ENCODE data around the gene STAT5A. TPM values are rescaled to one million over a fixed set of nuclear protein-coding genes. Genes with fewer than 3 reads are reported as not detected.
"Not testable (repeated sequence)": the region's sequence is repeated elsewhere in the genome, so short reads cannot be mapped to it uniquely, and the experiment has no call there.

Gene STAT5A
- total RNA-seq, 1 donor from 2014 or later = 2.9 TPM

- no peak for DNase-seq (ENCODE audit: low read depth, low spot score)
- H3K27ac Mint-ChIP-seq (ENCODE audit: unreplicated experiment) = no peak overlapping the region
- peaks cover 6% of the 10 kb centered on the region for H3K36me3 Mint-ChIP-seq (ENCODE audit: low read depth)
- H3K9me3 Mint-ChIP-seq = no peaks in the 10 kb centered on the region
- peaks cover 25% of the 10 kb centered on the region for H3K4me1 Mint-ChIP-seq
- TF ChIP-seq CTCF (conservative IDR thresholded peaks at IDR 0.05) = no peak
- H3K27me3 Mint-ChIP-seq (ENCODE audit: low read depth) = no peaks in the 10 kb centered on the region
- H3K4me3 Mint-ChIP-seq = no peak overlapping the region
These were observed 59.3 kb downstream of the STAT5A start for GRCh38 chr17:42347606-42348005.

- no peak for TF ChIP-seq CTCF (conservative IDR thresholded peaks at IDR 0.05)
- Mint-ChIP-seq H3K9me3 (no peaks in the 10 kb centered on the region), H3K27me3 (ENCODE audit: low read depth) (no peaks in the 10 kb centered on the region), H3K36me3 (ENCODE audit: low read depth) (peaks cover 6% of the 10 kb centered on the region), H3K4me3 (no peak overlapping the region), H3K27ac (ENCODE audit: unreplicated experiment) (no peak overlapping the region), H3K4me1 (peaks cover 22% of the 10 kb centered on the region)
- DNase-seq (ENCODE audit: low read depth, low spot score) = no peak
These were observed 59.8 kb downstream of the STAT5A start for GRCh38 chr17:42348104-42348503.

- peaks cover 4% of the 10 kb centered on the region for H3K36me3 Mint-ChIP-seq (ENCODE audit: low read depth)
- TF ChIP-seq CTCF (conservative IDR thresholded peaks at IDR 0.05) = no peak
These were observed 66.9 kb downstream of the STAT5A start for GRCh38 chr17:42354956-42355843.

GRCh38 chr17:42358434-42358833, 70.1 kb downstream of the STAT5A start:
- TF ChIP-seq CTCF (conservative IDR thresholded peaks at IDR 0.05) = no peak
- Mint-ChIP-seq H3K27ac (ENCODE audit: unreplicated experiment) (no peak overlapping the region), H3K4me1 (peaks cover 30% of the 10 kb centered on the region), H3K36me3 (ENCODE audit: low read depth) (peaks cover 4% of the 10 kb centered on the region), H3K4me3 (no peak overlapping the region), H3K27me3 (ENCODE audit: low read depth) (no peaks in the 10 kb centered on the region), H3K9me3 (no peaks in the 10 kb centered on the region)
- DNase-seq (ENCODE audit: low read depth, low spot score) = no peak

More at GRCh38 chr17:42354956-42355843, 66.9 kb downstream of the STAT5A start:
- peaks cover 10% of the 10 kb centered on the region for H3K4me1 Mint-ChIP-seq
- no peaks in the 10 kb centered on the region for H3K9me3 Mint-ChIP-seq
- H3K27me3 Mint-ChIP-seq (ENCODE audit: low read depth) = no peaks in the 10 kb centered on the region
- no peak for DNase-seq (ENCODE audit: low read depth, low spot score)
- no peak overlapping the region for H3K27ac Mint-ChIP-seq (ENCODE audit: unreplicated experiment)
- no peak overlapping the region for H3K4me3 Mint-ChIP-seq

- Mint-ChIP-seq H3K4me1 (peaks cover 30% of the 10 kb centered on the region), H3K36me3 (ENCODE audit: low read depth) (peaks cover 4% of the 10 kb centered on the region), H3K4me3 (no peak overlapping the region), H3K9me3 (no peaks in the 10 kb centered on the region), H3K27me3 (ENCODE audit: low read depth) (no peaks in the 10 kb centered on the region), H3K27ac (ENCODE audit: unreplicated experiment) (no peak overlapping the region)
- DNase-seq (ENCODE audit: low read depth, low spot score) = no peak
- TF ChIP-seq CTCF (conservative IDR thresholded peaks at IDR 0.05) = no peak
These were observed 70.8 kb downstream of the STAT5A start for GRCh38 chr17:42359133-42359532.

GRCh38 chr17:42360388-42360787, 72.1 kb downstream of the STAT5A start:
- not testable (repeated sequence) for H3K27me3 Mint-ChIP-seq (ENCODE audit: low read depth); H3K9me3 Mint-ChIP-seq; H3K36me3 Mint-ChIP-seq (ENCODE audit: low read depth); DNase-seq (ENCODE audit: low read depth, low spot score); H3K4me3 Mint-ChIP-seq; H3K27ac Mint-ChIP-seq (ENCODE audit: unreplicated experiment)
- H3K4me1 Mint-ChIP-seq = peaks cover 30% of the 10 kb centered on the region
